ENCODE results near the gene LRRC17. TPM values are rescaled to one million over a fixed set of nuclear protein-coding genes. Genes with fewer than 3 reads are reported as not detected.
"Not testable (repeated sequence)": the region's sequence is repeated elsewhere in the genome, so short reads cannot be mapped to it uniquely, and the experiment has no call there.

LRRC17 gene
- total and polyA plus RNA-seq, 2 donors (not counting 1 experiment from before 2014, with no cell fraction given), result 0.86 to 1.4 TPM

DNA sequence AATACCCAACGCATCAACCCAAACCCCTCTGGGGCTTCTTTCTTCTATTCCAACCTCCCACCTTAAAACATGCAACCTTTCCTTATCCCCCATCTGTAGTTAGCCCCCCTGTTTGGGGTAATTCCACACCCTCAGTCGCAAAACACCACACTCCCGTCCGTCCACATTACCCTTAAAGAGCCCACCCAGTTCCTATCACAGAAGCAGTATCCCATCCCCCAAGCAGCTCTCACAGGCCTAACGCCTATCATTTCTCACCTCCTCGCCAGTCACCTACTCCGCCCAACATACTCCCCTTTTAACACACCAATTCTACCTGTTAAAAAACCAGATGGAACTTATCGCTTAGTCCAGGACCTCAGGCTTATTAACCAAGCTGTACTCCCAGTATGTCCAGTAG, 63.7 kb downstream of the LRRC17 start:
- WGBS (ENCODE audit: insufficient coverage), result 96% methylated on average over 8 of the region's 8 CpGs
- TF ChIP-seq EZH2 (IDR thresholded peaks at IDR 0.05; ENCODE audit: borderline replicate concordance, insufficient read depth, low read depth, low read length, poor library complexity, severe bottlenecking), result no peak
- TF ChIP-seq, protein P1, sequence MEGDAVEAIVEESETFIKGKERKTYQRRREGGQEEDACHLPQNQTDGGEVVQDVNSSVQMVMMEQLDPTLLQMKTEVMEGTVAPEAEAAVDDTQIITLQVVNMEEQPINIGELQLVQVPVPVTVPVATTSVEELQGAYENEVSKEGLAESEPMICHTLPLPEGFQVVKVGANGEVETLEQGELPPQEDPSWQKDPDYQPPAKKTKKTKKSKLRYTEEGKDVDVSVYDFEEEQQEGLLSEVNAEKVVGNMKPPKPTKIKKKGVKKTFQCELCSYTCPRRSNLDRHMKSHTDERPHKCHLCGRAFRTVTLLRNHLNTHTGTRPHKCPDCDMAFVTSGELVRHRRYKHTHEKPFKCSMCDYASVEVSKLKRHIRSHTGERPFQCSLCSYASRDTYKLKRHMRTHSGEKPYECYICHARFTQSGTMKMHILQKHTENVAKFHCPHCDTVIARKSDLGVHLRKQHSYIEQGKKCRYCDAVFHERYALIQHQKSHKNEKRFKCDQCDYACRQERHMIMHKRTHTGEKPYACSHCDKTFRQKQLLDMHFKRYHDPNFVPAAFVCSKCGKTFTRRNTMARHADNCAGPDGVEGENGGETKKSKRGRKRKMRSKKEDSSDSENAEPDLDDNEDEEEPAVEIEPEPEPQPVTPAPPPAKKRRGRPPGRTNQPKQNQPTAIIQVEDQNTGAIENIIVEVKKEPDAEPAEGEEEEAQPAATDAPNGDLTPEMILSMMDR (IDR thresholded peaks at IDR 0.05), result no peak
- H3K4me3 Mint-ChIP-seq, result no peak overlapping the region
- DNase-seq (no peak), ATAC-seq (ENCODE audit: low read depth) (no peak)
- no peak overlapping the region for H3K4me2 ChIP-seq (replicated peaks; ENCODE audit: low read depth, low read length, poor library complexity, severe bottlenecking)
- H3K4me3 ChIP-seq (ENCODE audit: control extremely low read depth in 1 of 5, extremely low read depth in 1 of 5, insufficient read depth in 1 of 5, low read depth in 2 of 5, low read length in 4 of 5), result no peak overlapping the region
- H3K36me3 ChIP-seq (replicated peaks in 1 of 2; ENCODE audit: control extremely low read depth in 1 of 2, control insufficient read depth in 1 of 2, extremely low read depth in 1 of 2, insufficient read depth in 2 of 2, low read length in 1 of 2), result no peaks in the 10 kb centered on the region
- ChIA-PET CTCF (no interaction called here), POLR2A (no interaction called here)
- no peaks in the 10 kb centered on the region for H3K27me3 ChIP-seq (replicated peaks in 1 of 4; ENCODE audit: control extremely low read depth in 1 of 4, control insufficient read depth in 3 of 4, insufficient read depth in 4 of 4, low read length in 3 of 4)
- H3K9me3 ChIP-seq (ENCODE audit: control extremely low read depth in 1 of 3, control insufficient read depth in 2 of 3, insufficient read depth in 1 of 3, low read length in 2 of 3), result no peaks in the 10 kb centered on the region
- intact Hi-C loops (cut with micrococcal nuclease), result no loop called here
- H3K79me2 ChIP-seq (ENCODE audit: control insufficient read depth, insufficient read depth, low read length), result no peaks in the 10 kb centered on the region
- no peak overlapping the region for H3K9ac ChIP-seq (ENCODE audit: low read length)
- no peaks in the 10 kb centered on the region for H3K4me1 ChIP-seq (ENCODE audit: control insufficient read depth in 2 of 2, insufficient read depth in 2 of 2, low read length in 2 of 2)
- no peaks in the 10 kb centered on the region for H3K27me3 Mint-ChIP-seq
- no peak overlapping the region for H3K27ac ChIP-seq (ENCODE audit: low read length in 2 of 2)
- H4K20me1 ChIP-seq (ENCODE audit: control insufficient read depth, insufficient read depth, low read length, poor library complexity, severe bottlenecking), result no peaks in the 10 kb centered on the region
- H2AFZ ChIP-seq (ENCODE audit: insufficient read depth, low read depth, low read length, poor library complexity, severe bottlenecking), result no peak overlapping the region
- H3K4me1 Mint-ChIP-seq, result no peaks in the 10 kb centered on the region
- peaks cover 2% of the 10 kb centered on the region for H3K9me3 Mint-ChIP-seq (ENCODE audit: insufficient read depth)
- no peak overlapping the region for H3K27ac Mint-ChIP-seq

DNA sequence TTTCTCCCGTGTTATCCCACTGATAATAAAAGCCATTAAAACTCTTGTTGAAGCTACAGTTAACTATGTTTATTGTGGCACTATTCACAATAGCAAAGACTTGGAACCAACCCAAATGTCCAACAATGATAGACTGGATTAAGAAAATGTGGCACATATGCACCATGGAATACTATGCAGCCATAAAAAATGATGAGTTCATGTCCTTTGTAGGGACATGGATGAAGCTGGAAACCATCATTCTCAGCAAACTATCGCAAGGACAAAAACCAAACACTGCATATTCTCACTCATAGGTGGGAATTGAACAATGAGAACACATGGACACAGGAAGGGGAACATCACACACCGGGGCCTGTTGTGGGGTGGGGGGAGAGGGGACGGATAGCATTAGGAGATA, 64.8 kb downstream of the LRRC17 start:
- H3K27ac Mint-ChIP-seq; H2AFZ ChIP-seq (ENCODE audit: insufficient read depth, low read depth, low read length, poor library complexity, severe bottlenecking); ATAC-seq (ENCODE audit: low read depth); H3K27me3 Mint-ChIP-seq; H3K4me3 Mint-ChIP-seq; H3K27ac ChIP-seq (ENCODE audit: low read length in 2 of 2); H3K79me2 ChIP-seq (ENCODE audit: control insufficient read depth, insufficient read depth, low read length); H3K4me3 ChIP-seq (ENCODE audit: control extremely low read depth in 1 of 5, extremely low read depth in 1 of 5, insufficient read depth in 1 of 5, low read depth in 2 of 5, low read length in 4 of 5); H3K9me3 ChIP-seq (ENCODE audit: control extremely low read depth in 1 of 3, control insufficient read depth in 2 of 3, insufficient read depth in 1 of 3, low read length in 2 of 3); H3K4me1 Mint-ChIP-seq; H3K4me2 ChIP-seq (replicated peaks; ENCODE audit: low read depth, low read length, poor library complexity, severe bottlenecking); H3K9me3 Mint-ChIP-seq (ENCODE audit: insufficient read depth); DNase-seq; H3K9ac ChIP-seq (ENCODE audit: low read length); intact Hi-C loops (cut with micrococcal nuclease); H3K36me3 ChIP-seq (replicated peaks in 1 of 2; ENCODE audit: control extremely low read depth in 1 of 2, control insufficient read depth in 1 of 2, extremely low read depth in 1 of 2, insufficient read depth in 2 of 2, low read length in 1 of 2); H3K4me1 ChIP-seq (ENCODE audit: control insufficient read depth in 2 of 2, insufficient read depth in 2 of 2, low read length in 2 of 2); H3K27me3 ChIP-seq (replicated peaks in 1 of 4; ENCODE audit: control extremely low read depth in 1 of 4, control insufficient read depth in 3 of 4, insufficient read depth in 4 of 4, low read length in 3 of 4); CTCF ChIA-PET; H4K20me1 ChIP-seq (ENCODE audit: control insufficient read depth, insufficient read depth, low read length, poor library complexity, severe bottlenecking); POLR2A ChIA-PET: not testable (repeated sequence)
- 92% methylated on average over 2 of the region's 4 CpGs for WGBS (ENCODE audit: insufficient coverage)
